Femur (tissue), 1 donor: ENCODE measurements around the gene BCR.
"Not testable (repeated sequence)": the region's sequence is repeated elsewhere in the genome, so short reads cannot be mapped to it uniquely, and the experiment has no call there.

Experiments used
- DNase-seq: peaks from one replicate; pipeline ENCODE4 v3.0.0-alpha.2; 2017

BCR gene

DNA sequence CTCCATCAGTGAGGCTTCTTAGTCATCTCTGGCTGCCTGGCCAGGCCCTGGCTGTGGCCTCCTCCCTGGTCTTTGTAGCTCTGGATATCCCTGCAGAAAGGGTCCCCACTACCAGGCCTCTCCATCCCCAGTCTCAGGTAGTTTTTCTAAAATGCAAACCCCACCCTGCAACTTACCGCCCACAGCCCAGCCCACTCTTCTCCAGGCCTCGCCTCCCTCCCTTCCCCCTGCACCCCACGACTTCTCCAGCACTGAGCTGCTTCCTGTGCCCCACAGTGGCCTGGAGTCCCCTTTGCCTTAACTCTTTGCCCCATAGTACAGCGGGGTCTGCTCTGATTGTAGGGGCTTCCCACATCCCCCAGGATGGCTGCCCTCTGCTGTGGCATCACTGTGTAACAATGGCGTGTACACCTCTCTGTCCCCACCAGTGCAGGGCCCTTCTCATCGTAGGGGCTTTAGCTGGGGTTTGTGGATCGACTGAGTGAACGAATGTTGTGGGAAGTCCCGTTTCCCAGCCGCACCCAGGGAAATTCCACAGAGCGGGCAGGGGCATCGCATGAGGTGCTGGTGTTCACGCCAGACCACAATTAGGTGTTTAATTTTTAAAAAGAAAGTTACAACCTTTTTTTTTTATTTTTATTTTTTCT, 111.6 kb downstream of the BCR start:
- no peak for DNase-seq

DNA sequence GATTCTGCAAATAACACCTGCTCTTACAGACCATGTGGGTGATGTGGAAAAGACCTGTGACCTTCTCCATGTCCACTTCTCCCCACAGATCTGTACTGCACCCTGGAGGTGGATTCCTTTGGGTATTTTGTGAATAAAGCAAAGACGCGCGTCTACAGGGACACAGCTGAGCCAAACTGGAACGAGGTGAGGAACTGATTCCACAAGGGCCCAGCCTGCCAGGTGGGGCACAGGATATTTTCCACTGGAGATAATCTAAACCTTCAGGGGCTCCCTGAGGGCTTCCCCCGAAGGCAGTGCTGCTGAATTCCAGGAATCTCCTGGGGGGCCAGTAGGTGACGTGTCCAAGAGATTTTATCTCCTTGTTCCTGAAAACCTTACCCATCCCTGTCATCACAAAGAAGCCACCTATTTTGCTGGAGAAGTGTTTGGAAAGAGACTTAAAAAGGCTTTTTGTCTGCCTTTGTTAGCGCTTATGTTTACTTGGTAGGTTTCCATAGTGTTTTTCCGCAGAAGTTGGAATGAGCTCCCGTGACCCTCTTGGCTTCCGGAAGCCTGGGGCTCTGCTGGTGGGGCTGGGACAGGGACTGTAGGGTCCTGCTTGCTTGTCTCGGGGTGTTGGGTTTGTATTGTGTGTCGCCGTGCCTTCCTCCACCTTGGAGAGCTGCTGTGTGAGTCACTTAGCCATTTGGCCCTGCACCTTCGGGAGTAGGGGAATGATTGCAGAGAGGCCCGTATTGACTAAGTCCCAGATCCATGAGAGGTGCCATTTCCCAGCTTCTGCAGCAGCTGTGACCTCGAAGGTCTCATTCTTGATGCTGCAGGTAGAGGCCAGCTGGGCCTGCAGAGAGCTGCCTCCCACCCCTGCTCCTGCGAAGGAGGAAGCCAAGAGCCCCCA, 112.4 kb downstream of the BCR start:
- DNase-seq: no peak

DNA sequence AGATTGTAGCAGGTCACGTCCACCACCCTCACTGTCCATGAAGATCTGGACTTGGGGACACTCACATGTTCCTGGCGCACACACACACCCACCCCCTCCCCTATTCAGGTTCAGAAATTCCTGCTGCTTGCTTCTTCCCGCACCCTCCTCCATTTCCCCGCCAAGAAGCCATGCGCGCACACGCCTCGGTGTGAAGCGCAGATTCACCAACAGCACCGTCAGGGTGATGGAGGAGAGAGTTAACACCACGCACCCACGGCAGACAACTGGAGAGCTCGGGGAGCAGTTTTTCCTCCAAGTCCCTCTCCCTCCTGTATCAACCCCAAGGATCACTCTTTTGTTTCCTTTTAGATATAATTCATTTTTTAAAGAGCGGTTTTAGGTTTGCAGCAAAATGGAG, 113.4 kb downstream of the BCR start:
- DNase-seq: no peak

DNA sequence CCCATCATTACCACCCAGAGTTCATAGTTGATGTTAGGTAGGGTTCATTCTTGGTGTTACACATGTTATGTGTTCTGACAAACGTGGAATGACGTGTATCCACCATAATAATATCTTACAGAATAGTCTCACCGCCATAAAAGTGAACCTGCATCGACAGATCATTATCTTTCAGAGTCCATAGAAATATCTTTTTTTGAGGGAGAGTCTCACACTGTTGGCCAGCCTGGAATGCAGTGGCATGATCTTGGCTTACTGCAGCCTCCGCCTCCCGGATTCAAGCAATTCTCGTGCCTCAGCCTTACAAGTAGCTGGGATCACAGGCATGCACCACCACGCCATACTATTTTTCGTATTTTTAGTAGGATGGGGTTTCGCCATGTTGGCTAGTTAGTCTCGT, 113.9 kb downstream of the BCR start:
- DNase-seq: no peak

DNA sequence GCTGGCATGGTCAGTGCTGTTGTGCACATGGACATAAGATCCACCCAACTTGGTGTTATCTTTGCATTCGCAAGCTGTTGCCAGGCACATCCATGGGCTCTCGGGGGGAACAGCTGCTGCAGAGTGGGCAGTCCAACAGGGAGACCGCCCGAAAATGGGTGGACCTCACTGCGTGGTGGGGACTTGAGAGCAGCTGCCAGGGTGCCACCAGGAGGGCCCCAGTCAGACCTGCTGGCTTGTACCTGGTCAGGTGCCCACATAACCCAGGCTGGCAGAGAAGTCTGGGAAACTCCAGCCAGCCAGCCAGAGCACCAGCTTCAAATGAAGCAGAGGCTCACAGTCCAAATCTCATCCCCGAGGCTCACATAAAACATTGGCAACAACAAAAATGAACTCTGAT, 120.2 kb downstream of the BCR start:
- no peak for DNase-seq

DNA sequence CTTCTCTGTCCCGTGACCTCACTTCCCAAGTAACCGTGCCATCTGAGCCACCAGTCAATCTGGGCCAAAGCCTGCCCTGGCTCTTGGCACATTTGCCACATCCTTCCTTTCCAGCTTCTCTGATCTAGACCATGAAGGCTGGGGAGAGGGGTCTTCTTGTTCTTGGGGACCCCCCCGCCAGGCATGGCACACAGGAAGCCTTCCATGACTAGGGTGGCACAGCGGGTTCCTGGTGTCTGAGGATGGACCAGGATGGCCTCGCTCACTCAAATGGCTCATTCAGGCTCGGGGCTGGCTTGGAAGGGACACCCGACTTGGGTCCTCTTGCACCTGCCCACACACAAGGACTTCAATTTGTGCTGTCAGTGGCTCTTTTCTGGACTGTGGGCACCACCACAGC, 121.3 kb downstream of the BCR start:
- DNase-seq: no peak

DNA sequence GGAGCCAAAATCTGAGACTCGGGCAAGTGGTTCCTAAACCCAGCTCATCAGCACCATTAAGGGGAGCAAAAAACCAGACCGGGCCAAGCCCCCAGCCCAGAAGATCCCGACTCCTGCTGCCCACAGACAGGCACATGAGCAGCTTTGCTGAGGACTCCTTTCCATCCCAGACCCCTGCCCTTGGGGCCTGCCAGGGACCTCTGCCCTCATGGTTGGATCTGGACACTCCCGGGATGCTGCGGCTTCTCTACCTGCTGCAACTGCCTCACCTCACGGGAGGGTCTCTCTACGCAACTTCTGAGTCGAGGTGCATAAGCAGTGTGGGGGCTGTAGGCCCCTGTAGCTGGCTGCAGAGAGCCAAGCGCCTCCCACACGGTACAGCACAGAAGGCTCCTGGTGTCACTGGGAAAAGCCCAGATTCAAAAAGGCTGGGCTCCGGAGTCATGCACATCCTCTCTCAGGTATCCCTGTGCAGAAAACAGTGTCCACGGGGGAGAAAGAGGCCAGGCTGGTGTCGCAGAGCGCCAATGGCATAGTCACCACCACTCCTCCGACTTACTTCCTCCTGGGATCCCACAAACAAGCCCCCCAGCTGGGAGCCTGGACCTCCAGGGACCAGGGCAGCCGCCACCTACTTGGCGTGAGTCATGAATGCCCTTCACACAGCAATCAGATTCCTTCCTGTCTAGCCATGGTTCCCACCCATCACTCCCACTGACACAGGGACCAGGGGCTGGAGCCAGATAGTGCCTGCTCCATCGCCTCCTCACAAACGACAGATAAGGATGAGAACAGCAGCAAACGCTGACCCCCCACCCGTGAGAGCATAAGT, 122.1 kb downstream of the BCR start:
- no peak for DNase-seq

DNA sequence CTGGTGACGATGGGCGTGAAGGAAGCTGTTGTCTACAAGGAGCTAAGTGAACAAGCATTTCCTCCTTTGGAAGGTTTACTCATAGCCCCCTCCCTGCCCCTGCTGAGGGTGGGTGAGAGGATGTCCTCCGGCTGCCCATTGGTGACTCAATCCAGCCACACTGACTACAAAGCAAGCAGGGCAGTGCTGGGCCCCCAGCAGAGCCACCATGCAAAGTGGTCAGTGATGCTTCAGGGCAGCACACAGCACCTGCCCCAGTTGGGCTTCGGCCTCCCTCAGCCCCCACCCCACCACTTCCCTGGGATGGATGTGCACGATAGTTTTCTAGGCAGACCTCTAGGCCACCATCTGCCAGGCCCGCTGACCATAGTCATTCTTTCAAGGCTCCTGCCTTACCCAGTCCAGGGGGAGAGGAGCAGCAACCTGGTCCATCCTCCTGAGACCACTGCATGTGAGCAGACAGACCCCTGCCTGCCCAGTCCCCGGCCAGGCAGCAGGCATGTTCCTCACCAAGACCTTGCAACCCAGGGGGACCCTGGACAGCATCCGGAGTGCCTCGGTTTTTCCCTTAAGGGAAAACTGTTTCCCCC, 125.1 kb downstream of the BCR start:
- no peak for DNase-seq

DNA sequence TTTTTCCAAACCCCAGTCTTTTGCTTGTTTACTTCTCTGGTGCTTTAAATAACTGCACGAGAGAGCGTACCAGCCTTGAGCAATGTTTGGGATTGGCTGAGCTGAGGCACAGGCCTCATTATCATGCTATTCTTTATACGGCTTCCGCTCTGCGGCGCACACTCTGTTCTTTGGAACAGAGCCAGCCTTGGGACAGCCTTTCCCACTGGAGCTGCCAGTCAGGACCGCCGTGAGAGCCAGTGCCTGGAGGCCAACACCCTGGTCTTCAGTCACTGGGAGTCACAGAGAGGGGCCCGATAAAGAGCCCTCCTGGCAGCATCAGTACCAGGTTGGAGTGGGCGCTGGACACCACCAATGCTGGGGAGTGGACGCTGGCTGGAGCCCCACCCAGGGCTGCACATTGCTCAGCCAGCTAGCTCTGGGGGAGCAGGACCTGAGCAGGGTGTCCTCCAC, 125.6 kb downstream of the BCR start:
- no peak for DNase-seq

DNA sequence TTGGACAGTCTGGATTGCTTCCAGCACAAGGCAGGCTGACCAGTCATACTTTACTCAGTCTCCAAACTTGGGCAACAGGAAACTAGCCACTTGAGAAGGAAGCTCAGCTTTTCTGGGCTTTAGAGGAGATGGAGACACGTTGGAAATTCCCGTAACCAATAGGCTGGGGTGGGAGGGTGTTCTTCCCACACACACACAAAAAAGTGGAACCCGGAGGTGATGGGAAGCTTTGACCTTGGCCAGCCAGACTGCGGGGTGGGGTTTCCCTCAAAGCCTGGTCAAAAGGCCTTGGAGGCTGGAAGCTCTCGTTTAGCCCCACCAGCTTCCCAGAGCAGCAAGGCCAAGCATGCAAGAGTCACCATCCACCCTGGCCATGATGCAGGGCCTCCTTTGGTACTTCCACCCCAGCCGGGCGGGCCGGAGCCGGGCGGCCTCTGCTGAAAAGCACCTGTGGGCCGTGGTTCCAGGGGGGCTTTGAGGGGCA, 126.2 kb downstream of the BCR start:
- DNase-seq: no peak

DNA sequence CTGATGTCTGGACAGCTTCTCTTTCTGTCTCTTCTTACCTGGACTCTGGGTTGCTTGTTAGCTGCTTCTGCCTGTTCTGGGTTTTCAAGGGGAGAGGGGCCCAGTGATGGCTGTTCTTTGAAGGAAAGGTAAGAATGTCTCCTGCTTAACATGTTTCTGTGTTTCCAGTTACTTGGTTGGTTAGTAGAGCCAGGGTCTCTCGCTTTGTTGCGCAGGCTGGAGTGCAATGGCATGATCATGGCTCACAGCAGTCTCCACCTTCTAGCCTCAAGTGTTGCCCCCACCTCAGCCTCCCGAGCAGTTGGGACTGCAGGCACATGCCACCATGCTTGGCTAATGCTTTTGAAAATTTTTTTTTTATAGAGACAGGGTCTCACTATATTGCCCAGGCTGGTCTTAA, 126.6 kb downstream of the BCR start:
- no peak for DNase-seq

DNA sequence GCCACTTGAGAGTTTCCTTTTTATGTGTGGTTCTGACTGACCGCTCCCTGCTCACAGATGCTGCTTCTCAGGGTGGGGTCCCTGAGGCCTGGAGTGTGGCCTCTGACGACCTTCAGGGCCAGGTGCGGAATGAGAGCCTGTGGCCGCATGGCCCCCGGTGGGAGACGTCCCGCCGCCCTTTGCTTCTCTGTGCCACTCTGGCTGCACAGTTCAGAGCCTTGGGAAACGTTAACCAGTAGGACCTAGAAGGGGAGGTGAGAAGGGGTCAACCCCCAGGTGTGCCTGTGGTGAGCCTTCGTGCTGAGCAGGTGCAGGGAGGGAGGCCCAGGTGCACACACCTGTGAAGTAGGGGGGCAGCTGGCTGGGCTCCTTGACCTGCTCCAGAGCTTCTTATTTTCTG, 127.2 kb downstream of the BCR start:
- DNase-seq: not testable (repeated sequence)

DNA sequence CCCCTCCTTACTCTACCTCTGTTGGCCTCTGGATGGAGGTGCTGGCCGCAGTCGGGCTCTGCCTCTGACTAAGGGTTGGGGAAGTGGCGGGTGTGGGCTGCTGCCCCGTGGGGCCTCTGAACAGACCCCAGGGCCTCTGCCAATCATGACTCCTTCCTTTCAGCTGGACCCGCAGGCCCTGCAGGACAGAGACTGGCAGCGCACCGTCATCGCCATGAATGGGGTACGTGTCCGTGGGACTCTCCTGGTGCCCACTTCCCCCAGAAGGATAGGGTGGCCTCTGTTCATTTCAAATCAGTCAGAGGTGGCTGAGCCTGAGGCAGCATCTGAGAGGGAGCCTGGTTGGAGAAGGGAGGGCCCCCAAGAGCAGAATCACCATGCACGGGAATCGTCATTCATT, 129.0 kb downstream of the BCR start:
- not testable (repeated sequence) for DNase-seq

DNA sequence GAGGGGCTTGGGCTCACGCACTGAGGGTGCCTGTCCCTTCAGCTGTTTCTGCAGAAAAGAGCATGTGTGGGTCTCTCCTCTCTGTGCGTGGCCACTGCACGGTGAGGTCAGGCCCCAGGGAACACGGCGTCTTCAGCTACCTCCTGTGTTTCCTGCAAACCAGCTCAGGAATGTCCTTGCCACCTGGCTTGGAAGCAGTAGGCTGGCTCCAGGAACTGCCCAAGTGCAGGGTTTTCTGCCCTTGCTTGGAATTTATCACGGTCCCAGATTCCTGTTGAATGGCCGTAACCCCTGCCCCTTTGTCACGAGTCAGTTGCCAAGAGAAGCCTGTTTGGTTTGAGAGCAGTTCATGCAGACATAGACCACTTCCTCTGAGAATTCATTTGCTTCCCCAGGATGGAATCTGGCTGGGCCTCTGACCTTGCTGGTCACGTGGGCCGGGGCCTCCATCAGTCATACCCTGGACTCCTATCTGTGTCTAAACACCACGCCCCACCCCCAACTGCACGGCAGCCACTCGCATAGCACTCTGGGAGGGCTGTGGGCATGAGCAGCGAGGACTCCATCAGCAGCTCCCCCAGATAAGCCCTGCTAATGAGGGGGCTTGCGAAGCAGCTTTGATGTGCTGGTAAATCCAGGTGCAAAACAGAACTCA, 130.3 kb downstream of the BCR start:
- DNase-seq: not testable (repeated sequence)

DNA sequence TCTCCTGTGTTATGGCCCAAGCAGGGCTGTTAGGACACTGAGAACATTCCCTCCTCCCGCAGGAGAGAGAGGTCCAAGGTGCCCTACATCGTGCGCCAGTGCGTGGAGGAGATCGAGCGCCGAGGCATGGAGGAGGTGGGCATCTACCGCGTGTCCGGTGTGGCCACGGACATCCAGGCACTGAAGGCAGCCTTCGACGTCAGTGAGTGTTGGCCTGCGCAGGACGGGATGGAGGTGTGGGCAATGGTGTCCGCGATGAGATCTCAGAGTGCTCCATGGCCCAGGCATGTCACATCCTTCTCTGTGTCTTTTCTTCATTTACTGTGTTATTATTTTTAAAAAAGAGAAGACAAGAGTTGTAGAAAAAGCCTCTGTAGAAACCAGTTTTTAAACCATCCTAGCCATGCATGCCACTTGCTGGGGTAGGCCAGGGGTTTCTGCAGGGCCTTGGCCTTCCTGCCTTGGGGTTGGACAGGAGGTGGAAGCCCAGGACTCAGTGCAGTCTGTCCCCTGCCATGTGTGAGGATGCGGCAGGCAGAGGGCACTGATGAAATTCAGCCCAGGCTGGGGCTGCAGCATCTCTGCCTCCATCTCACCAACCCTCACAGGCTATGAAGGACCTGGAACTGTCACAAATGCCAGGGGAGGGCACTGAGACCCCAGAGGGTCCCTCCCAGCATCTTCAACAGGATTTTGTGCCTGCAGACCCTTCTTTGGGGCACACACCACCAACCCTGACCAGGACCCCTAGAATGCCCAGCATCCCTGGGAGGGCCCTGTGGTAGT, 131.5 kb downstream of the BCR start:
- DNase-seq: not testable (repeated sequence)

DNA sequence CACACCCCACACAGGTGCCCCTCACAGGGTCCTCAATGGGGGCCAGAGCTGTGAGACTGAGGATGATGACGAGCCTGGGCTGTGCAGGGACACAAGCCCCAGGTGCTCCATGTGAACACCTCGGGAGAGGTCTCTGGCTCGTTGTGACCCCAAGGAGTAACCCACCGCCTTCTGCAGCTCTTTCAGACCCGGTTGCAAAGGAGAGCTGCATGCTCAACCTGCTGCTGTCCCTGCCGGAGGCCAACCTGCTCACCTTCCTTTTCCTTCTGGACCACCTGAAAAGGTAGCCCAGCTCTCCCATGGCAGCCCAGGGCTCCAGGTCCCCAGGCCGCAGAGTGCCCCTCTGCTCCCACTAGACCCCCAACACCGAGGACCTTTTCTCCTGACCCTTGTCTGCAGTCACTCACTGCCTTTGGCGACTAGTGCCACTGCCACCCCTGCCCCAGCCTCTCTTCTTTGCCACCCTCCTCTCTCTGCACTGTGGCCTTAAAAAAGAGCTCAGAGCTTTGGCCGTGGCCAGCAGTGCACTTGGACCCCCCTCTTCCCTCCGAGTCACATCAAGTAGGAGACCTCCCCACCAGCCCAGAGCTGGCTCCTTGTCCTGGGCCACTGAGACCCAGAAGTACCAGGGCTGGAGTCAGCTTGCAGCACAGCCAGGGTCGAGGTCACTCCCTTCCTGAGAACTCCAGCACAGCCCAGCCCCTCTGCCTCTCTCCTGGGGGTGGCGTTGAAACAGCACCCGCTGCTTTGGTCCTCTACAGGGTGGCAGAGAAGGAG, 133.7 kb downstream of the BCR start:
- no peak for DNase-seq

DNA sequence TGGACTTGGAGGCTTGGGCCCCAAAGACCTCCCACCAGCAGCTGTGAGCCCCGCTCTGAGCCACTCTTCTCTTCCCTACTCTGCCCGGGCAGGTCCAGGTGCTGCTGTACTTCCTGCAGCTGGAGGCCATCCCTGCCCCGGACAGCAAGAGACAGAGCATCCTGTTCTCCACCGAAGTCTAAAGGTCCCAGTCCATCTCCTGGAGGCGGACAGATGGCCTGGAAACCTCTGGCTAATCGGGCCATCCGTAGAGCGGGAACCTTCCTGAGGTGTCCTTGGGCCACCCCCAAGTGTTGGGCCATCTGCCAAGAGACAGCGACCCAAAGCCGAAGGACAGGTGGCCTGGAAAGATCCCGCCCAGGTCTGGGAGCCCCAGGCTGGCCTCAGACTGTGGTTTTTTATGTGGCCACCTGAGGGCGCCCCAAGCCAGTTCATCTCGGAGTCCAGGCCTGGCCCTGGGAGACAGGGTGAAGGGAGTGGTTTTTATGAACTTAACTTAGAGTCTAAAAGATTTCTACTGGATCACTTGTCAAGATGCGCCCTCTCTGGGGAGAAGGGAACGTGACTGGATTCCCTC, 135.1 kb downstream of the BCR start:
- DNase-seq: peak; percentile 75

DNA sequence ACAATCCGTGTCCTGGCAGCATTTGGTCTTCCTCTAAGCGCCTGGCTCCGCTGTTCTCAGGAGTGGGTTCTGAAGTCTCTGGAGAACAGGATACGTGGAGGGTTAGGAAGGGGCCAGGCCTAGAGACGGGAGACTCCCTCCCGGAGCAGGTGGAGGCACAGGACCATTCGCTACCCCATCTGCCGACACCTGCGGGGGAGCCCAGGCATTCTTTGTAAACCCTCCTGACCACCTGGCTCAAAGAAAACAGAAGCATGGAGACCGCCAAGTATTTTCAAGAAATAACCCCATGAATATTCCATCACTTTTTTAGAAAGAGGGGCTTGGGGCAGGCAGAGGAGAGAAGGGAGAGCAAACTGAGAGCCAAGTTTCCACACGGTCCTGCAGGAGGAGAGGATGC, 136.3 kb downstream of the BCR start:
- not testable (repeated sequence) for DNase-seq

DNA sequence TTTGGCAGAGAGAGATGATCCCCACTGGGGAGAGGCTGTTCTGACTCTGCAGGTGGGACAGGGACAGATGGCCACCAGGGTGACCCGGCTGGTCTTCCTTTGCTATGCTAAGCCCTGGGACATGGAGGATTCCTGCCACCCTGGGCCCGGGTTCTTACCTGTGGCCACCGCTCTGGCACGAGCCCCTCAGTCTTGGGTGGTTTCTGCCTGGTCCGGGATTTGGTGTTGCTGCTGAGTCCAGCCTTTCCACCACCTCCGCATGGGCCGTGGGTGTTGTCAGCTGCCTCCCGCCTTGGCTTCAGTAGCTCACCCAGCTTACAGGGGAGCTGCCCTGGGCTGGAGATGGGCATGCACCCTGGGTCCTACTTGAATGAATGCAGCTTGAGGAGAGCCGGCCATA, 138.0 kb downstream of the BCR start:
- DNase-seq: not testable (repeated sequence)

DNA sequence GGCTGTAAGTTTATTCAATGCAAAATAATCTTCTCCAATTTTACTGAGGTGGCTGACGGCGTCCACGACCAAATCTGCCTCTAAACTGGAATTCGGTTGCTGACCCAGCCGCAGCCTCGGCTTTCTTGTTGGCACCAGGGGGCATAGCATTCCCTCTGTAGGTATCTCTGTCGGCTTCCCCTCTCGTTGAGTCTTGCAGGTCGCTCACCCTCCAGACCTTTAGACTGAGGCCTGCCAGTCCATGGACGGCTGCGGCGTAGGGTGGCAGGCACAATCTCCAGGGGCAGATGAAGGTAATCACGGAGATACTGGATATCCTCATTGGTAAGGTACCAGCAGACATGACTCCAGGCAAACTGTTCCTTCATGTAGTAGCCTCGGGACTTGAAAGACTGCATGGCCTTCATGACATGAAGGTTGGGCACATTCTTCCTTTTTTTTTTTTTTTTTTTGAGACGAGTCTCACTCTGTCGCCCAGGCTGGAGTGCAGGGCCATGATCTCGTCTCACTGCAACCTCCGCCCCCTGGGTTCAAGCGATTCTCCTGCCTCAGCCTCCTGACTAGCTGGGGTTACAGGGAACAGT, 142.3 kb downstream of the BCR start:
- not testable (repeated sequence) for DNase-seq
